Head of caudate nucleus (tissue), 42 donors: ENCODE data around the gene TSSC4.

ENCODE experiments used
- DNase-seq, 42 donors: peaks; one replicate each; pipeline versions ENCODE4 v3.0.0 to v3.0.0-alpha.2; 2020 to 2021; ENCODE audit warnings: mixed read lengths in 7 of 42
- intact Hi-C: fragments of 100-400 bp; cut with DNase I; formaldehyde crosslinking; loops from one replicate; pipeline ENCODE4 v1.15.0; 2022

Gene TSSC4

DNA sequence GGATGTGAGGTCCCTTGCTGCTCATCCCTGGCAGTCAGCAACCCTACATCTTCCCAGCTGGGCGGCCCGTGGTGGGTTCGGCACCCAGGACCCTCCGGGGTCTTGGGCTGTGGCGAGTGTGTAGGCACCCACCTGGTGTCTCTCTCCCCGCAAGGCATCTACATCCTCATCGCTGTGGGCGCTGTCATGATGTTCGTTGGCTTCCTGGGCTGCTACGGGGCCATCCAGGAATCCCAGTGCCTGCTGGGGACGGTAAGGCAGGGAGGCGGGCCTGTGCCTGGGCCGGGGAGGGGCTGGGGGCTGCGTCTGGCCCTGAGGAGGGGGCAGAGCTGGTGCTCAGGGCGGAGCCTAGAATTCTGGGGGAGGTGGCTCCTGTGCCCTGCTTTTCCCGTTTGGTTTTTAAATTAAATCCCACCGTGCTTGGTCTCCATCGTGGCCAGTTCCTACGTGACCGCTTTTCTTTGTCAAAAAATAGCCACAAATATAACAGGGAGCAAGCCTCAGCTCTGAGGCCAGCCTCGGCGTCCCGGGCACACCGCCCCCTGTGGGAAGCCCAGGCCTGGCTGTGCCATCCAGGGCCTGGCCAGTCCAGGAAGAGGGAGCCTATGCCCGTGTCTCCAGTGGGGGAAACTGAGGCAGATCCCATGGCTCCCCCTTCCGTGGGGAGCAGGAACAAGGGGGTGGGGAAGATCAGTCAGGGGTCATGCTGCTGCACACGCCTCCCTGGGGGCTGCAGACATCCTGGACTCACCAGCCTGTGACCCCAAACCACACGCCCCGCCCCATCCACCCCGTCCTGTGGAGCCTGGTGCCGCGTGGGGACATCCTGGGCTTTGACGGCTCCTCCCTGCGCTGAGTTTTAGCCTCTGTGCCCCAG, 6.4 kb upstream of the TSSC4 start:
- DNase-seq = no peak
- intact Hi-C loops = no loop called here

DNA sequence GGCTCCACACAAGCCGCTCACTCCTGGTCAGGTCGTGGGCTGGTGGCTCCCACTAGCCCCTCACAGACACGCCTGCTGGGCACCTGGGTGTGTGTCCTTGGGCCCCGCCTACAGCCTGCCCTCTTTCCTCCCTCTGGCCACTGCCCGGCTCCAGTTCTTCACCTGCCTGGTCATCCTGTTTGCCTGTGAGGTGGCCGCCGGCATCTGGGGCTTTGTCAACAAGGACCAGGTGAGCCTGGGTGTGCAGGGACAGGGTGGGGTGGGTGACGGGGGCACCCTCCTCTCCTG, 5.8 kb upstream of the TSSC4 start:
- intact Hi-C loops = no loop called here
- DNase-seq = no peak

DNA sequence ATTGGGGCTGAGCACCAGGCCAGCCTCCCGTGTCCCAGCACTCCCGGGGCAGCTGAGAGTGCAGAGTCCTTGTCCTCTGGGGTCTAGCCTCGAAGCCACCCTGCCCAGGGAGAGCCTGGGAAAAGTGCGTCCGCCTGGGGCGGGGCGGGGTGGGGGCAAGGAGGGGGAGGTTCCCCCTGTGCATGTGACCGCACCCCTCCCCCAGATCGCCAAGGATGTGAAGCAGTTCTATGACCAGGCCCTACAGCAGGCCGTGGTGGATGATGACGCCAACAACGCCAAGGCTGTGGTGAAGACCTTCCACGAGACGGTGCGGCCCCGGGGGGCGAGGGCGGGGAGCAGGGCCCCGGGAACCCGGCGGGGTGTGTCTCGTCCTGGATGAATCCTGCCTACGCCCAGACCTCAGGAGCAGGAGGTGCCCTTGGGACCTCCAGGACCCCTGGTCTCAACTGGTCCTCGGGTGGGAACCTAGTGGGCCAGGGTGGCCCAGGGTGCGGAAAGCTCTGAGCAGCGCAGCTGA, 5.3 kb upstream of the TSSC4 start:
- no peak for DNase-seq
- intact Hi-C loops = no loop called here

DNA sequence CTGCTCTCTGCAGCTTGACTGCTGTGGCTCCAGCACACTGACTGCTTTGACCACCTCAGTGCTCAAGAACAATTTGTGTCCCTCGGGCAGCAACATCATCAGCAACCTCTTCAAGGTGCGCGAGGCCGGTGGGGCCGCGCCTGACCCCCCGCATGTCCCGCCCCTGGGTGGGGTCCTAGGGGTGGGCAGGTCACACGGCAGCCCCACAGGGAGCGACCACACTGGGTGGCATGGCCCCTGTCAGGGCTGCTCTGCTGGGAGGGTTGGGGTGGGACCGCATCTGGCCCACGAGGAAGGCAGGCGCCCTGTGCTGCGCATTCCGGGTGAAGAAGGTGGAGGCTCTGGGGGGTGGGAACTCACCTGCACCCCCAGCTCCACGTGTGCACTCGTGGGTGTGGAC, 4.7 kb upstream of the TSSC4 start:
- intact Hi-C loops = no loop called here
- DNase-seq = no peak

DNA sequence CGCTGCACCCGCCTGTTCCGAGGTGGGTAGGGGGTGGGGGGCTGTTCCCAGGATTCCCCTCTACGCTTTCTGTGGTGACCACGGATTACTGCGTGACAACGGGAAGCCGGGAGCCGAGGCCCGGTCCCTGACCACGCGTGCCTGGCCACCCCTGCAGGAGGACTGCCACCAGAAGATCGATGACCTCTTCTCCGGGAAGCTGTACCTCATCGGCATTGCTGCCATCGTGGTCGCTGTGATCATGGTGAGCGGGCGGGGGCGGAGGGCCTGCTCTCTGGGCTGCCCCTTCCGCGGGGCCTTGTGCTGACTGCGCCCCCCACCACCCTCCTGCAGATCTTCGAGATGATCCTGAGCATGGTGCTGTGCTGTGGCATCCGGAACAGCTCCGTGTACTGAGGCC, 4.1 kb upstream of the TSSC4 start:
- DNase-seq = no peak
- intact Hi-C loops = no loop called here

DNA sequence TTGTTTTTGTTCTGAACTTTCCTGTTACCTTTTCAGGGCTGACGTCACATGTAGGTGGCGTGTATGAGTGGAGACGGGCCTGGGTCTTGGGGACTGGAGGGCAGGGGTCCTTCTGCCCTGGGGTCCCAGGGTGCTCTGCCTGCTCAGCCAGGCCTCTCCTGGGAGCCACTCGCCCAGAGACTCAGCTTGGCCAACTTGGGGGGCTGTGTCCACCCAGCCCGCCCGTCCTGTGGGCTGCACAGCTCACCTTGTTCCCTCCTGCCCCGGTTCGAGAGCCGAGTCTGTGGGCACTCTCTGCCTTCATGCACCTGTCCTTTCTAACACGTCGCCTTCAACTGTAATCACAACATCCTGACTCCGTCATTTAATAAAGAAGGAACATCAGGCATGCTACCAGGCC, 3.5 kb upstream of the TSSC4 start:
- intact Hi-C loops = no loop called here
- DNase-seq = no peak

DNA sequence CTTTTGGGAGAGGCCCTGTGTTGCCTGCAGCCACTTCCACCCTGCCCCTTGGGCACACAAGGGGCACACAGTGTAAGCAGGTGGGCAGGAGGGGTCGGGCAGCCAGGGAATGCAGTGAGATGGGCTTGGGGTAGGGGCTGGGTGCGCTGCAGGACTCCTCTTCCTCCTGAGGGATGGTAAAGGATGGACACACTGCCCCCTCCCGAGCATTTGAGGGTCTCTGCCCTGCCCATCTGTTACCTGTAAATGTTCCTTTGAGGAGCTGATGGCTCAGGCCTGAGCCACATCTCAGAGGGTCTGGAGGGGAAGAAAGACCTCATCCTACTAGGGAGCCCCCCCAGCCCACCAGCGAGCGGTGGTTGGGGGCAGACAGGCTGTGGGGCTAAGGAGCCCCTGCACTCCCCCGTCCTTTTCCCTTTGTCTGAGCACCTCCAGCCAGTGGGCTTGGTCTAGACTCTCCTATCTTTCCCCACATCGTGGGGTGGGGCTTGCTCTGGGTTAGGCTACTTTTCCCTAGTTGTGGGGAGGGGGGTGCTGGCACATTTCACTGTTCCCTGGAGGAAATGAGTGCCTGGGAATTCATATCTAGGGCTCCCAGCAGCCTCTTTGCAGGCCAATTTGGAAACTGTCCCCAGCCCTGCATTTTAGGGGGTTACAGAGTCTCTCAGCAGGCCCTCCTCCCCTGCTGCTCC, 1.7 kb upstream of the TSSC4 start:
- intact Hi-C loops = no loop called here
- DNase-seq = no peak

DNA sequence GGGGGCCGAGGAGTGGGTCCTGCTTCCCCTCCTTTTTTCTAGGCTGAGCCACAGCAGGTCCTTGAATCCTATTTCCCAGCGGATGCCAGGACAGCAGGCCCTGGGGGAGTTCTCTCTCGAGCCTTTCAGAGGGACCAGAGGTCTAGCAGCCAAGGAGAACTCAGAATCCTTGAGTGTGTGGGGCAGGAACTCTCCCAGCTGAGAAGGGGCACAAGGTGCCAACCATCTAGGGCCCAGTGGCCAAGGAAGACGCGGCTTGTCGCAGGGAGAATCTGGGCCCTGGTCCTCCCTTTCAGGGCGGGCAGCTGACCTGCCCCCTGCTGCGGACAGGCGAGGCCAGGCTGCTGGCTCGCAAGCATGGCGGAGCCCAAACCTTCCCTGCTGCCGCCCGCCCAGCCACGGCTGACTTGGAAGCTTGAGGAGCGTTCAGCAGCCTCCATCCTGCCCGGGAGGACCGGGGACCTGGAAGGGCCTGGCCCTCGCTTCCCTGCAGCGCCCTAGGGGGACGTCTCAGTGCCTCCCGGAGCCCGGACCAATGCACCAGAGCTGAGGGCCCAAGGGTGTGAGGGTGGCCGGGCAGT, 972 bp upstream of the TSSC4 start:
- peak in 8 of 42 donors; percentile 36 to 58 (median 47) for DNase-seq
- intact Hi-C loops = no loop called here

DNA sequence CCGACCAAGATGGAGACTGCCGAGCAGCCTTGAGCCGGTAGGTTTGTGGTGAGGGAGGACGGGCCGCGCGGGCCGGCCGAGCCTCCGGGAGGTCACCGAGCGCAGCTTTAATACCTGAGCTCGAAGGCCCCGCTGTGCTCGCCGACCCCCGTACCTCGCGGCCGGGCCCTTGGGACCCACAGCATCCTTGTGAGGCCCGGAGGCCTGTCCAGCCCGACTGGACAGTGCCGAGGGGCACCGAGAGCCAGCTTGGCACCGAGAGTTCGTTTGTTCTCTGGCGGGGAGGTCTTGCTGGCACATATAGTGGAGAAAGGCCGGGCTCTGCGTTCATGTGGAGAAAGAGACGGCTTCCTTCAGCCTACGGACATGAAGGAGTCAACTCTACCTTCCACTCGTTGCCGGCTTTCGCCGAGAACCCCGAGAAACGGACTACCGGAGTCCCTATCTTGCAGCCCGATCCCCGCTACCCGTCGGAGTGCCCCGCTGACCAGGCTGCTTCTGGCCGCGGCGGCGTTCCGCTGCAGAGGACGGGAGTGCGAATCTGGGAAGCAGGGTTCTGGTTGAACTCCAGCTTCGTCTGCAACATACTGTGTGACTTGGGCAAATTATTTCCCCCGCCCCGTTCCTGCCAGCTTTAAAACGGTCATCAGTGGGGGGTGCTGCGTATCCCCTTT, 349 bp downstream of the TSSC4 start:
- intact Hi-C loops = no loop called here
- DNase-seq = peak in 1 of 42 donors; percentile 34

DNA sequence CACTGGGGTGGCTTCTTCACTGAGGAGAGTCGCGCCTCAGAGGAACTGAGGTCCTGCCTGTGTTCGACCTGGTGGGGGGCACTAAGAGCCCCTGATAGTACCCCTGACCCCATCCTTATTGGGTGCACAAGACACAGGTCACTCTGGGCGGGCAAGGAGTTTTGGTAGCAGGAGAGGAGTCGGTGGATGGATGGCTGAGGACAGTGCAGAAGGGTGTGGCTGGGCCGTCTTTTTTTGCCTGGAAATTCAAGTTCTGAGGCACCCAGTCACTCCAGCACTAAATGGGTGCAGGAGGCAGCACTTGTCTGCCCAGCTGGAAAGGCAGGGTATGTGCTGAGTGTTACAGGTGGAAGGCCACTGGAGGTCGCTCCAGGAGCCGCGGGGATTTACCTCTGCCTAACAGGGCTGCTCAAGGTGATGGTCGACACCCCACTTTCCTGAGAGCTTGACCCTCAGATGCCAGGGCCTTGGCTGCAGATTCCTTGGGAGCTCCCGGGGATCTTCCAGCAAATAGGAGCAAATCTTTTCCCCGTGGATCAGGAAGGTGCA, 960 bp downstream of the TSSC4 start:
- no peak for DNase-seq
- intact Hi-C loops = no loop called here

DNA sequence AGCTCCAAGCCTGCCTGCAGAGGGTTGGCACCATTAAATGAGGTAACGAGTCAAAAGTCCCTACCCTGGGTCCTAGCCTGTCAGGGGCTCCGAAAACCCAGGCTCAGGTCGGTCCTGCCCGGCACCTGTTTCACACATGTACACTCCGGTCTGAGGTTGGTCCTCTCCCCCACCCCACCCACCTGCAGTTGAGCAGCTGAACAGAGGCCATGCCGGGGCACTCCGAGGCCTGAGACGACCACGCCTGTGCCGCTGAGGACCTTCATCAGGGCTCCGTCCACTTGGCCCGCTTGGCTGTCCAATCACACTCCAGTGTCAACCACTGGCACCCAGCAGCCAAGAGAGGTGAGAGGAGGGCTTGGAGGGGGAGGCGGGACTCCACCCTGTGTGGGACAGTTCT, 1.6 kb downstream of the TSSC4 start:
- intact Hi-C loops = no loop called here
- DNase-seq = no peak

DNA sequence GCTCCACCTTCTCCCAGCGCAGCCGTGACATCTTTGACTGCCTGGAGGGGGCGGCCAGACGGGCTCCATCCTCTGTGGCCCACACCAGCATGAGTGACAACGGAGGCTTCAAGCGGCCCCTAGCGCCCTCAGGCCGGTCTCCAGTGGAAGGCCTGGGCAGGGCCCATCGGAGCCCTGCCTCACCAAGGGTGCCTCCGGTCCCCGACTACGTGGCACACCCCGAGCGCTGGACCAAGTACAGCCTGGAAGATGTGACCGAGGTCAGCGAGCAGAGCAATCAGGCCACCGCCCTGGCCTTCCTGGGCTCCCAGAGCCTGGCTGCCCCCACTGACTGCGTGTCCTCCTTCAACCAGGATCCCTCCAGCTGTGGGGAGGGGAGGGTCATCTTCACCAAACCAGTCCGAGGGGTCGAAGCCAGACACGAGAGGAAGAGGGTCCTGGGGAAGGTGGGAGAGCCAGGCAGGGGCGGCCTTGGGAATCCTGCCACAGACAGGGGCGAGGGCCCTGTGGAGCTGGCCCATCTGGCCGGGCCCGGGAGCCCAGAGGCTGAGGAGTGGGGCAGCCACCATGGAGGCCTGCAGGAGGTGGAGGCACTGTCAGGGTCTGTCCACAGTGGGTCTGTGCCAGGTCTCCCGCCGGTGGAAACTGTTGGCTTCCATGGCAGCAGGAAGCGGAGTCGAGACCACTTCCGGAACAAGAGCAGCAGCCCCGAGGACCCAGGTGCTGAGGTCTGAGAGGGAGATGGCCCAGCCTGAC, 2.5 kb downstream of the TSSC4 start:
- DNase-seq = no peak
- intact Hi-C loops = no loop called here

DNA sequence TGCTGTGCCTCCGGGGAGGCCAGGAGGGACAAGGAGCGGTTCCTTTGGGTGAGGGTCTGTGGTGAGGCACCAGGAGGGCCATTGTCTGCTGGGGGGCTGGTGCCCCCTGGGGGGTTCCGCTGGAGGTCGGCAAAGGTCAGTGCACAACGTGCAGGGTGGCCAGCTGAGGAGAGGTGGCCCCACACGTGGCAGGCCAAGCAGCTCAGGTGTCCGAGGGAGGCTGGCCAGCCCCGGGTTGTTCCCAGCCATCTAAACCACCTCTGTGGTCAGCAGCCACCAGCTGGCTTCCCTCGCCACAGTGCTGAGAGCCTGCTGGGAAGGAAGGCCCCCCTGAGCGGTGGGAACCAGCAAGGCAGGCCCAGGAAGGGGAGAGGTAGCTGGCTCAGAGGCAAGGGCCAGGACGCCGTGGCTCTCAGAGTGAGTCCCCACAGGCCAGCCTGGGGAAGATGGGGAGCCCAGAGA, 4.2 kb downstream of the TSSC4 start:
- DNase-seq = no peak
- intact Hi-C loops = no loop called here

DNA sequence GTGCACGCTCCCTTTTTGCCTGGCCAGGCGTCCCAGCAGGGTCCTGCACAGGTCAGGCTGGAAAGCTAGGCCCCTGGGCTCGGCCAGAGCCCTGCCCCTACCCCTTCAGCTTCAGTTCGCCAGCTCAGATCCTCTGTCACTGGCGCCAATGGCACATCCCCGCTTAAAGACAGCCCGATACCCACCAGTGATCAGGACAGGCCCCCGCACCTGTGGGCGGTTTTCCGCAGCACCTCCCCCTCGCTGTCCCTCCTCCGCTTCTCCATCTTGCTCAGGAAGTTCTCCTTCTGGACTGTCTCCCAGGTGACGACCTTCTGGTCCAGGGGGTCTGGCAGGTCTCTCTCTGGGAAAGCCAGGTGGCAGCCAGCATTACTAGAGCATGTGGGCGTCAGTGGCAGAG, 5.9 kb downstream of the TSSC4 start:
- intact Hi-C loops = no loop called here
- no peak for DNase-seq

DNA sequence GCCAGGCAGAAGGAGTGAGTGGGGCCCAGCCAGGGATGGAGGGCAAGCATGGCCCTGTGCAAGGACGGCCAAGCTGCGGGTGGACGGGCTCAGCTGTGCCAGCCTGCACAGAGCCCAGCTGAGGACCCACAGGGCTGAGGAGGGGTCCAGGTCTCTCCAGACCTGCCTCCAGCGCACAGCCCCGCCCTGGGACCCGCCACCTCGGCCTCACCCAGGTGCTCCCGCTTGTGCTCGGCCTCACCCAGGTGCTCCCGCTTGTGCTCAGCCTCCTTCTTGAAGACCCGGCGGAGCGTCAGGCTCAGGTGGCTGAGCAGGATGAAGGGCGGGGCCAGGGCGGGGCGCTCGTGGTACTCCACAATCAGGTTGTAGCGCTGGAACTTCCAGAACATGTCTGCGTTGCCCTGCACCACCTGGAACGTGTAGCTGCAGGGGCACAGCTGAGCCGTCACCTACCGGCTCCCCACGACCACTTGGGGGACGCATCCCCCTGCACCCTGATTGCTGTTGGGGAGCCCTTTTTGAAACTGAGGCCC, 6.4 kb downstream of the TSSC4 start:
- intact Hi-C loops = no loop called here
- DNase-seq = no peak

DNA sequence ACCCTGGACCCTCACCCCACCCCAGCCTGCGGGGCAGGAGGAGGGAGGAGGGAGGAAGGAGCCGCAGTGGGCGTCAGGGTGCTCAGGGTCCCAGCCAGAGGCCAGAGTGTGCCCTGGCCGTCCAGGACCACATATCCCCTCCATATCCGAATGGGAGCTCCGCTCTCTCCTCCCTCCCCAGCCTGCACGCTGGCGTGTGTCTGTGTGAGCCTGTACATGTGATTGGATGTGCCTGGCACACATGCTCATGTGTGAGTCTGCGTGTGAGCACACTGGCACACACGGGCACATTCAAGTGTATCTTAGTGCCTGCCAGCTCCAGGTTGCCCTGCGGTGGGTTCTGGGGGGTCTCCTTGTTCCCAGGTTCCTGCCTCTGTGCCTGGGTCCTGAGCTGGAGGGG, 8.1 kb downstream of the TSSC4 start:
- no peak for DNase-seq
- intact Hi-C loops = no loop called here

DNA sequence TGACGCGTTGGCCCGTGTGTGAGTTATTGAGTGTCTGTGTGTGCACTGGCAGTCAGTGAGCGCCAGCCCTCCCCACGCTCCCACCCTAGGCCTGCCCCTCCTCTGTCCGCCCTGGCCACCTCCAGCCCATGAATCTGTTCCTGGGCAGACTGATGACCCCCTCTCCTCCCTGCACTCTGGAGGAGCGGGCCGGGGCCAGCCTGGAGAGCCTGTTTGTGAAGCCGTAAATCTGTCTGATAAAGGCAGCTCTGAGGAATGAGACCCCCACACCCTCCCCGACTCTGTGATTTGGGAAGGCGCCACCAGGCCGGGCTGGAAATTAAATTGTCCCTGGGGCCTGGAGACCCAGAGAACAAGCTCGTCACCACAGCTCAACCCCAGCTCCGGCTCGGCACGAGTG, 8.6 kb downstream of the TSSC4 start:
- intact Hi-C loops = no loop called here
- no peak for DNase-seq

DNA sequence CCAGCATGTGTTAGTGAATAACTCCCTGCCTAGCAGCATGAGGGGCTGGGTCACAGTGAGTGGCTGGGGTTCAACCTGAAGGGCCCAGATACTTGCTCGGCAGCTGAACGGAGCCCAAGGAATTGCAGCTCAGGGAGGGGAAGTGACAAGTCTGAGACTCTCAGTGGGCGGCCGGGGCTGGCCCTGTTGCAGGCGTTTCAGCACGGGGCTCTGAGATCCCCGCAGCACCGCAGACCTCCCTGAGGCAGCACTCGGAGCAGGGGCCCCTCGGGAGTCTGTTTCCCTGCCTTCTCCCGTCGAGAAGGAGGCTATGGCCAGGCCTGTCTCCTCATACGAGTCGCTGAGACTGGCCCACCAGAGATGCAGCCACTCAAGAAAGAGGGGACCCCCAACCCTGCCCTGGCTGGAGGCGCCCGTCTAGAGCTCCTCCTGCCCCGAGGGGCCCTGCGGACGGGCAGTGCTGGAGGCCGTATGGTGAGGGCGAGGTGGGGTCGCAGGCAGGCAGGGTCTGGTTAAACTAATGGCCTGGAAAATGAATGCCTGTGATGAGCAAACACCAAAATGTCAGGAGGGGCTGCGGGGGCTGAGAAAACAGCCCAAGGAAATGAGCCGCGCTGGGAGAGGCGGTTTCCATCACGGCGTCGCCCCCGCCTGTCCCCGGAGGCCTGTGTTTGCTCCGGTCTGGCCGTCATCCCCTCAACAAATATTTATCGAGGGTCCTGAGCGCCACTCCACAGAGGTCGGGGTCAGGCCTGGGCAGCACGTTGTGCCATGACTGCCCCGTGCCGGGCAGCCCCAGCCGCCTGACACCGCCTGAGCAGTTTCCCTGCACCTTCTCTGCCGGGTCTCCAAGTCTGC, 9.3 kb downstream of the TSSC4 start:
- DNase-seq = no peak
- intact Hi-C loops = no loop called here
